Measurements from ENCODE around the gene AVPR2.

AVPR2 gene

GRCh38 chrX:153913701-153914100, 9.2 kb downstream of the AVPR2 start:
- DNase-seq (ENCODE audit: low spot score) = no peak

- DNase-seq (ENCODE audit: low spot score) = no peak
These were observed 13.4 kb downstream of the AVPR2 start for GRCh38 chrX:153917869-153918268.

GRCh38 chrX:153919281-153919680, 14.8 kb downstream of the AVPR2 start:
- no peak for DNase-seq (ENCODE audit: low spot score)

- DNase-seq (ENCODE audit: low spot score) = no peak
These were observed 16.1 kb downstream of the AVPR2 start for GRCh38 chrX:153920546-153920945.

GRCh38 chrX:153921070-153921469, 16.6 kb downstream of the AVPR2 start:
- DNase-seq (ENCODE audit: low spot score) = no peak

- DNase-seq (ENCODE audit: low spot score) = no peak
These were observed 17.3 kb downstream of the AVPR2 start for GRCh38 chrX:153921511-153922446.

- no peak for DNase-seq (ENCODE audit: low spot score)
These were observed 18.7 kb downstream of the AVPR2 start for GRCh38 chrX:153922932-153923857.

GRCh38 chrX:153924149-153924861, 19.8 kb downstream of the AVPR2 start:
- peak; percentile 52 for DNase-seq (ENCODE audit: low spot score)

- DNase-seq (ENCODE audit: low spot score) = no peak
These were observed 20.9 kb downstream of the AVPR2 start for GRCh38 chrX:153925387-153925738.

- DNase-seq (ENCODE audit: low spot score) = no peak
These were observed 21.5 kb downstream of the AVPR2 start, which contains the start of gene ARHGAP4 for GRCh38 chrX:153925739-153926551. TSS of gene ARHGAP4 (minus strand) at chrX:153926264. CDS start at chrX:153926202, 62 bp downstream.

- no peak for DNase-seq (ENCODE audit: low spot score)
These were observed 22.0 kb downstream of the AVPR2 start for GRCh38 chrX:153926552-153926857.

- no peak for DNase-seq (ENCODE audit: low spot score)
These were observed 22.6 kb downstream of the AVPR2 start for GRCh38 chrX:153926858-153927671.

GRCh38 chrX:153927672-153927921, 23.1 kb downstream of the AVPR2 start:
- DNase-seq (ENCODE audit: low spot score) = no peak

GRCh38 chrX:153927922-153928760, 23.7 kb downstream of the AVPR2 start:
- peak; percentile 97 for DNase-seq (ENCODE audit: low spot score)

GRCh38 chrX:153928846-153929245, 24.4 kb downstream of the AVPR2 start:
- no peak for DNase-seq (ENCODE audit: low spot score)

- no peak for DNase-seq (ENCODE audit: low spot score)
These were observed 25.1 kb downstream of the AVPR2 start for GRCh38 chrX:153929576-153929975.

- no peak for DNase-seq (ENCODE audit: low spot score)
These were observed 25.8 kb downstream of the AVPR2 start for GRCh38 chrX:153930011-153930910.

GRCh38 chrX:153931151-153931550, 26.7 kb downstream of the AVPR2 start:
- DNase-seq (ENCODE audit: low spot score) = no peak

GRCh38 chrX:153931748-153932147, 27.3 kb downstream of the AVPR2 start:
- DNase-seq (ENCODE audit: low spot score) = no peak

Data from COLO829 (cell line).